HEK293T (cell line): Measurements from ENCODE around the gene TMEM229A.

Experiments
- ARNT ChIP-seq: fragments of 450-650 bp; IDR thresholded peaks from 2 replicates; pipeline ENCODE4 v1.6.1; 2017; ENCODE audit warnings: mild to moderate bottlenecking
- BHLHE40 ChIP-seq: fragments of 450-650 bp; IDR thresholded peaks from 2 replicates; pipeline ENCODE4 v1.6.1; 2016; ENCODE audit warnings: mild to moderate bottlenecking, moderate library complexity, borderline replicate concordance
- CTBP1 ChIP-seq: fragments of 450-650 bp; IDR thresholded peaks from 2 replicates; pipeline ENCODE4 v1.6.1; 2016; ENCODE audit warnings: borderline replicate concordance
- ELF4 ChIP-seq: fragments of 450-650 bp; IDR thresholded peaks from 2 replicates; pipeline ENCODE4 v1.6.1; 2017; ENCODE audit warnings: antibody characterized with exemption
- FOXA1 ChIP-seq: fragments of 450-650 bp; IDR thresholded peaks from 2 replicates; pipeline ENCODE4 v1.6.1; 2016; ENCODE audit warnings: mild to moderate bottlenecking
- FOXK2 ChIP-seq: fragments of 450-650 bp; IDR thresholded peaks from 2 replicates; pipeline ENCODE4 v1.6.1; 2016; ENCODE audit warnings: mild to moderate bottlenecking
- FOXM1 ChIP-seq: fragments of 450-650 bp; IDR thresholded peaks from 2 replicates; pipeline ENCODE4 v1.6.1; 2017; ENCODE audit warnings: mild to moderate bottlenecking, borderline replicate concordance
- L3MBTL2 ChIP-seq: fragments of 450-650 bp; conservative IDR thresholded peaks from 2 replicates; pipeline ENCODE4 v1.6.1; 2016; ENCODE audit warnings: mild to moderate bottlenecking
- PKNOX1 ChIP-seq: fragments of 450-650 bp; IDR thresholded peaks from 2 replicates; pipeline ENCODE4 v1.6.1; 2016
- SP1 ChIP-seq: fragments of 450-650 bp; IDR thresholded peaks from 2 replicates; pipeline ENCODE4 v1.6.1; 2017
- SUZ12 ChIP-seq: fragments of 450-650 bp; IDR thresholded peaks from 2 replicates; pipeline ENCODE4 v1.6.1; 2016; ENCODE audit warnings: mild to moderate bottlenecking
- TARDBP ChIP-seq: fragments of 450-650 bp; IDR thresholded peaks from 2 replicates; pipeline ENCODE4 v1.6.1; 2016
- ZNF384 ChIP-seq: fragments of 450-650 bp; IDR thresholded peaks from 2 replicates; pipeline ENCODE4 v1.6.1; 2016

GRCh38 chr7:124072603-124073309 is 39.9 kb upstream of the TMEM229A start:
- TF ChIP-seq PKNOX1 = no peak
- TF ChIP-seq FOXK2 = no peak
- TF ChIP-seq SP1 = no peak
- TF ChIP-seq TARDBP = no peak
- no peak for TF ChIP-seq BHLHE40
- no peak for TF ChIP-seq ZNF384
- TF ChIP-seq ARNT = no peak
- TF ChIP-seq CTBP1 = no peak
- no peak for TF ChIP-seq SUZ12
- TF ChIP-seq ELF4 = no peak
- no peak for TF ChIP-seq FOXM1
- no peak for TF ChIP-seq L3MBTL2
- no peak for TF ChIP-seq FOXA1
